HG02885 (cell line): ENCODE measurements around the gene KIAA1586.

Experiments
- ATAC-seq: cut with Tn5 transposase; IDR thresholded peaks from one replicate; pipeline ENCODE4 v1.9.1; 2021; ENCODE audit warnings: mild to moderate bottlenecking; ENCODE audit not compliant: unreplicated experiment, poor library complexity

The KIAA1586 gene

DNA sequence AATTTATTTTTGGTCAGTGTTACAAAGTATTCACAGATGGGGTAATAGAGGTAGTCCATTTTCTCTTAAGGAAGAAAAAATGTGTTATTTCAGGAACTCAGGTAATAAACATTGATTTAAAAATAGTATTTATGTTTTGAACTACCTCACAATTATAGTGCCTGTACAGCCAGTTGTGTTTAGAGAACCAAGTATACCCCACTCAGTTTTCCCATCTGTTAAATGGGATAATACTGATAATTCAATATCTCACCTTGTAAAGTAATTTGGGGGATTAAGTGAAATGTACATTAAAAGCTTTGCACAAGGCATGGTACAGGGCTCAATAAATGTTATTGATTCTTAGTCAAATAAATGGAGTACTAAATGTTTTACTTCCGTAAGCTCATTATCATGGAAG, 48.2 kb downstream of the KIAA1586 start:
- ATAC-seq, result no peak

DNA sequence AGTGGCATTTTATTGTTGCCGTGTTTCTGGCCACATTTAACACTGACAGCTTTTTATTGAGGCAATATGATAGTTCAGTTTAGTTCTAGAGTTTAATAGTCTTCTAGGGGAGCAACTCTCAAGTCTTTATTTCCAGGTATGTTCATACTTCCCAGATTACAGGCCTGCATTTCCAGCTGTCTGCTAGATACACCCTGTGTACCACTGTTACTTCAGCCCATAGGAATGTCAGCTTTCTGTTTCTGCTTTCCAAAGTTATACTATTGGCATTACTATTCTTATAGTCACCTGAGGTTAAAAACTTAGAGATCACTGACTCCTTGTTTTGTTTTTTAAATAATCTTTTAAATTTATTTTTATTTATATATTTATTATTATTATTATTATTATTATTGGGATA, 51.1 kb downstream of the KIAA1586 start:
- ATAC-seq, result no peak

DNA sequence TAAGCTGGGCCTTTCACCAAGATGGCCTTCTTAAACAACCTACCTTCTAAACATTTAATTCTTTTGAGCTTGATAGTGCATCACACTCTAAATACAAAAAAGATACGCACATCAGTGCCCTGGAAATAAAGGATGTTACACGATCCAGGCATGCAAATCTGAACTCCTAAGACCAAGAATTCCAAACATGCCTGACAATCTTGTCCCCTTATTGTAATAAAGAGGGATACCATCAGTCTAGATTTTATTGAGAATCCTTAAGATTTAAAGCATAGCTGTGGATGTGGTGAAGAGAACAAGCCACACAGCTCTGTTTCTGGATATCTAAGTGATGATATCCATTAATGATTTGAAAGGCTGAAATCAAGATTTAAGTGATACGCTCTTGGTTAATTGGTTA, 56.5 kb downstream of the KIAA1586 start:
- no peak for ATAC-seq

DNA sequence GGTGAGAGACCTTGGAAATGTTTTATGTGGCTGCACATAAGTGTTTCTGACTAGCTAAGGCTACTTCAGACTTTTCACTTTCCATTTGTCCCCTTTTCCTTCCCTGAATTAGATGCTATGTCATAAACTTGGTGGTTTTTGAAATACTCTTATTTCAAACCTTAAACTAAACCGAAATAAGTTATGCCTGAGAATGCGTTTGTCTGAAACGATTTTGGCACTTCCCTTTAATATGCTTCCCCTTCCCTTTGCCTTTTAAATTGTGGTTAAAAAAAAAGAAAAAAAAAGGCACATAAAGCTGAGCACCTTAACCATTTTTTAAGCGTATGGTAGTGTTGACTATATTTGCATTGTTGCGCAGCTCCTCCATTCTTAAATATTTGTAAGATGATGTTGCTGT, 57.8 kb downstream of the KIAA1586 start:
- ATAC-seq, result no peak
